H1 (cell line): Measurements from ENCODE around the gene DLK1. TPM values are rescaled to one million over a fixed set of nuclear protein-coding genes. Genes with fewer than 3 reads are reported as not detected.
A peak's percentile ranks its signal among the peaks of the same experiment; 100 is the strongest.

Source experiments
- CTCF ChIA-PET: fragments of 300-600 bp; sonication (Branson Sonifier 250); formaldehyde crosslinking; loops from one replicate; lab custom pipeline; 2021; ENCODE audit not compliant: partially characterized antibody; lab: Charles Lee
- POLR2A ChIA-PET: fragments of 300-600 bp; sonication (Branson Sonifier 250); formaldehyde crosslinking; loops from one replicate; lab custom pipeline; 2021; ENCODE audit warnings: inconsistent platforms; ENCODE audit not compliant: partially characterized antibody; lab: Charles Lee
- DNase-seq, 2 experiments: peaks; one replicate each; pipeline versions ENCODE4 v3.0.0 to v3.0.0-alpha.2; 2010 to 2022; ENCODE audit warnings: low spot score in 2 of 2, low read depth in 1 of 2, mixed read lengths in 1 of 2
- FAIRE-seq: peaks from 2 replicates; lab custom pipeline; 2011; peaks lifted over from hg19 to GRCh38; lab: Jason Lieb, UNC
- H2AFZ ChIP-seq: 2 replicates; pipeline ENCODE4 v1.8.1; 2012; ENCODE audit warnings: low read length, inconsistent platforms
- H2AK5ac ChIP-seq: 2 replicates; pipeline ENCODE4 v1.6.1; 2013; ENCODE audit warnings: low read depth, low read length
- H2BK120ac ChIP-seq: replicated peaks from 2 replicates; pipeline ENCODE3; 2013; ENCODE audit warnings: low read depth, low read length, inconsistent platforms
- H2BK12ac ChIP-seq: 2 replicates; pipeline ENCODE4 v1.6.1; 2013; ENCODE audit warnings: low read depth, low read length
- H2BK15ac ChIP-seq: 2 replicates; pipeline ENCODE4 v1.6.1; 2013; ENCODE audit warnings: low read length
- H2BK20ac ChIP-seq: 2 replicates; pipeline ENCODE4 v1.6.1; 2013; ENCODE audit warnings: low read length
- H2BK5ac ChIP-seq: 2 replicates; pipeline ENCODE4 v1.6.1; 2013; ENCODE audit warnings: low read depth, low read length
- H3K14ac ChIP-seq: 2 replicates; pipeline ENCODE4 v1.6.1; 2013; ENCODE audit warnings: inconsistent platforms; ENCODE audit not compliant: insufficient read length
- H3K18ac ChIP-seq: 2 replicates; pipeline ENCODE4 v1.6.1; 2013; ENCODE audit warnings: low read length; ENCODE audit errors: extremely low read depth
- H3K23ac ChIP-seq: 2 replicates; pipeline ENCODE4 v1.6.1; 2013; ENCODE audit warnings: inconsistent platforms; ENCODE audit not compliant: insufficient read length
- H3K23me2 ChIP-seq: 2 replicates; pipeline ENCODE4 v1.6.1; 2013; ENCODE audit warnings: low read depth, low read length
- H3K27ac ChIP-seq: 2 replicates; pipeline ENCODE4 v1.6.1; 2011; ENCODE audit warnings: low read depth, low read length, inconsistent platforms
- H3K27me3 ChIP-seq, 4 experiments: replicated peaks in 1 of 4; 1 replicate in 1 of 4; 2 replicates in 3 of 4; pipeline versions ENCODE4 v1.6.1 to v1.8.1; 2011 to 2013; ENCODE audit warnings: low read length in 3 of 4, mild to moderate bottlenecking in 3 of 4, inconsistent platforms in 2 of 4, mixed read lengths in 2 of 4, moderate library complexity in 1 of 4; ENCODE audit not compliant: control insufficient read depth in 3 of 4, insufficient read depth in 3 of 4; ENCODE audit errors: extremely low read depth in 1 of 4
- H3K36me3 ChIP-seq, 4 experiments: 2 replicates each; pipeline versions ENCODE4 v1.6.1 to v1.8.1; 2011 to 2013; ENCODE audit warnings: mild to moderate bottlenecking in 4 of 4, low read length in 3 of 4, moderate library complexity in 2 of 4, control low read depth in 1 of 4, inconsistent platforms in 1 of 4; ENCODE audit not compliant: insufficient read depth in 4 of 4, control insufficient read depth in 2 of 4
- H3K4ac ChIP-seq: replicated peaks from 2 replicates; pipeline ENCODE3; 2013; ENCODE audit warnings: low read length, low read depth, mixed read lengths, inconsistent platforms; ENCODE audit not compliant: insufficient read length
- H3K4me1 ChIP-seq, 4 experiments: replicated peaks in 1 of 4; 1 replicate in 1 of 4; 2 replicates in 3 of 4; pipeline versions ENCODE4 v1.6.1 to v1.8.1; 2011 to 2013; ENCODE audit warnings: low read length in 3 of 4, inconsistent platforms in 2 of 4, mixed read lengths in 1 of 4; ENCODE audit not compliant: insufficient read depth in 4 of 4, control insufficient read depth in 3 of 4
- H3K4me2 ChIP-seq, 2 experiments: 2 replicates each; pipeline versions ENCODE4 v1.6.1 to v1.8.1; 2011 to 2013; ENCODE audit warnings: low read depth in 2 of 2, low read length in 2 of 2, control low read depth in 1 of 2, inconsistent platforms in 1 of 2, mild to moderate bottlenecking in 1 of 2; ENCODE audit not compliant: insufficient read depth in 1 of 2
- H3K4me3 ChIP-seq, 4 experiments: fragments of 200-600, 300-600 bp in 1 of 4; sonication (generic), shearing (Covaris generic), sonication (Bioruptor Twin) in 1 of 4; 2 replicates each; pipeline versions ENCODE4 v1.5.1 to v1.8.1; 2011 to 2016; ENCODE audit warnings: low read length in 4 of 4, low read depth in 3 of 4, control low read depth in 2 of 4, inconsistent platforms in 2 of 4, mild to moderate bottlenecking in 2 of 4, mixed read lengths in 1 of 4, moderate library complexity in 1 of 4; ENCODE audit not compliant: insufficient read depth in 2 of 4; ENCODE audit errors: extremely low read depth in 1 of 4
- H3K56ac ChIP-seq: replicated peaks from 2 replicates; pipeline ENCODE3; 2013; ENCODE audit warnings: low read depth, mild to moderate bottlenecking, mixed read lengths, low read length, inconsistent platforms; ENCODE audit not compliant: insufficient read length
- H3K79me1 ChIP-seq: 2 replicates; pipeline ENCODE4 v1.6.1; 2013; ENCODE audit warnings: low read depth, low read length, control low read depth
- H3K79me2 ChIP-seq, 2 experiments: 2 replicates each; pipeline versions ENCODE4 v1.6.1 to v1.8.1; 2012 to 2013; ENCODE audit warnings: low read length in 2 of 2, mild to moderate bottlenecking in 2 of 2, inconsistent platforms in 1 of 2; ENCODE audit not compliant: insufficient read depth in 2 of 2, control insufficient read depth in 1 of 2
- H3K9ac ChIP-seq, 4 experiments: replicated peaks in 1 of 4; 1 replicate in 1 of 4; 2 replicates in 3 of 4; pipeline versions ENCODE4 v1.6.1 to v1.8.1; 2011 to 2013; ENCODE audit warnings: low read depth in 3 of 4, low read length in 3 of 4, control low read depth in 2 of 4, mild to moderate bottlenecking in 2 of 4, moderate library complexity in 2 of 4, inconsistent platforms in 1 of 4; ENCODE audit errors: extremely low read depth in 1 of 4
- H3K9me3 ChIP-seq, 2 experiments: 2 replicates each; pipeline versions ENCODE4 v1.6.1 to v1.8.1; 2012 to 2013; ENCODE audit warnings: mild to moderate bottlenecking in 2 of 2, moderate library complexity in 2 of 2, control low read depth in 1 of 2, inconsistent platforms in 1 of 2, low read depth in 1 of 2, low read length in 1 of 2, mixed read lengths in 1 of 2; ENCODE audit not compliant: insufficient read depth in 2 of 2
- H4K20me1 ChIP-seq, 2 experiments: replicated peaks in 1 of 2; 2 replicates each; pipeline versions ENCODE3 to v1.8.1; 2011 to 2013; ENCODE audit warnings: inconsistent platforms in 2 of 2, low read length in 2 of 2, mild to moderate bottlenecking in 1 of 2; ENCODE audit not compliant: insufficient read depth in 2 of 2, control insufficient read depth in 1 of 2
- H4K5ac ChIP-seq: 2 replicates; pipeline ENCODE4 v1.6.1; 2013; ENCODE audit warnings: low read length, low read depth, mixed read lengths, inconsistent platforms; ENCODE audit not compliant: insufficient read length
- H4K8ac ChIP-seq: 2 replicates; pipeline ENCODE4 v1.8.0; 2013; ENCODE audit warnings: mild to moderate bottlenecking, moderate library complexity, low read length, inconsistent platforms; ENCODE audit not compliant: insufficient read depth; ENCODE audit errors: extremely low read depth
- H4K91ac ChIP-seq: replicated peaks from 2 replicates; pipeline ENCODE3; 2013; ENCODE audit warnings: low read length, mixed read lengths, inconsistent platforms; ENCODE audit not compliant: insufficient read length
- CHD2 ChIP-seq: IDR thresholded peaks from 2 replicates; pipeline ENCODE4 v1.6.1; 2012; ENCODE audit warnings: low read length, improper control_type of control experiment
- EP300 ChIP-seq, 2 experiments: IDR thresholded peaks; 1 replicate in 1 of 2; 2 replicates in 1 of 2; pipeline ENCODE4 v1.6.1; 2011 to 2012; ENCODE audit warnings: low read depth in 2 of 2, low read length in 2 of 2, mild to moderate bottlenecking in 2 of 2, borderline replicate concordance in 1 of 2, inconsistent platforms in 1 of 2, moderate library complexity in 1 of 2
- FOSL1 ChIP-seq: IDR thresholded peaks from 2 replicates; pipeline ENCODE4 v1.6.1; 2011; ENCODE audit warnings: mild to moderate bottlenecking, low read depth, low read length, moderate library complexity; ENCODE audit not compliant: insufficient read depth
- GABPA ChIP-seq: IDR thresholded peaks from 2 replicates; pipeline ENCODE4 v1.6.1; 2011; ENCODE audit warnings: mild to moderate bottlenecking, low read length, moderate library complexity, borderline replicate concordance; ENCODE audit not compliant: insufficient read depth
- JUN ChIP-seq: IDR thresholded peaks from 2 replicates; pipeline ENCODE4 v1.6.1; 2011; ENCODE audit warnings: low read depth, mild to moderate bottlenecking, improper control_type of control experiment, low read length
- KDM4A ChIP-seq: IDR thresholded peaks from one replicate; pipeline ENCODE4 v1.7.1; 2012; ENCODE audit warnings: low read depth, mild to moderate bottlenecking, moderate library complexity, low read length, inconsistent platforms; ENCODE audit not compliant: severe bottlenecking
- NRF1 ChIP-seq: IDR thresholded peaks from 2 replicates; pipeline ENCODE4 v1.6.1; 2011; ENCODE audit warnings: mild to moderate bottlenecking, low read depth, low read length, improper control_type of control experiment
- SP2 ChIP-seq: IDR thresholded peaks from 2 replicates; pipeline ENCODE4 v1.6.1; 2012; ENCODE audit warnings: mild to moderate bottlenecking, low read length, inconsistent platforms
- WGBS, 2 experiments: shearing (Covaris generic) in 1 of 2; methylation state at CpG; one replicate each; pipeline versions ENCODE4 v1.1.6 to v1.1.7; 2013 to 2015; ENCODE audit warnings: low lambda C conversion rate in 2 of 2, mixed read lengths in 2 of 2, inconsistent platforms in 1 of 2, low coverage in 1 of 2, missing lambda C conversion rate in 1 of 2; ENCODE audit not compliant: insufficient replicate concordance in 2 of 2, insufficient coverage in 1 of 2, insufficient read length in 1 of 2; ENCODE audit errors: extremely low coverage in 1 of 2, missing lambda C conversion rate in 1 of 2; 5-methylcytosine and 5-hydroxymethylcytosine counted together
- polyA plus RNA-seq, 7 experiments: library from polyadenylated mRNA; depleted of rRNA in 3 of 7; stranded (reverse) in 5 of 7; unstranded in 2 of 7; fragments of >200 nt in 5 of 7; fragments of 200-250 nt in 2 of 7; gene quantifications; 1 replicate in 5 of 7; 2 replicates in 1 of 7; 4 replicates in 1 of 7; pipeline versions ENCODE4 v1.2.1 to v1.2.3, GENCODE V29; 2011 to 2013; ENCODE audit warnings: missing spikeins in 2 of 7, mixed read lengths in 2 of 7
- total RNA-seq: library from RNA; stranded (reverse); fragmentation: NEBNext Ultra II Directional; extraction: Animal tissue kit (Norgen Biotek cat#: 25700); gene quantifications from 2 replicates; pipeline ENCODE4 v1.2.1, GENCODE V29; 2021
- TF ChIP-seq, protein P1 (sequence below), 3 experiments: IDR thresholded peaks; 1 replicate in 2 of 3; 2 replicates in 1 of 3; pipeline versions ENCODE4 v1.5.1 to v1.6.1; 2011; ENCODE audit warnings: low read length in 3 of 3, mild to moderate bottlenecking in 3 of 3, inconsistent platforms in 2 of 3, low read depth in 1 of 3, moderate library complexity in 1 of 3; ENCODE audit not compliant: insufficient read depth in 1 of 3; ENCODE audit errors: control extremely low read depth in 1 of 3

The DLK1 gene
- total and polyA plus RNA-seq, 2 of the 8 experiments (the other 6 are each of a cell fraction or from before 2014, with no cell fraction given) = 1.3 to 2.4 TPM

DNA sequence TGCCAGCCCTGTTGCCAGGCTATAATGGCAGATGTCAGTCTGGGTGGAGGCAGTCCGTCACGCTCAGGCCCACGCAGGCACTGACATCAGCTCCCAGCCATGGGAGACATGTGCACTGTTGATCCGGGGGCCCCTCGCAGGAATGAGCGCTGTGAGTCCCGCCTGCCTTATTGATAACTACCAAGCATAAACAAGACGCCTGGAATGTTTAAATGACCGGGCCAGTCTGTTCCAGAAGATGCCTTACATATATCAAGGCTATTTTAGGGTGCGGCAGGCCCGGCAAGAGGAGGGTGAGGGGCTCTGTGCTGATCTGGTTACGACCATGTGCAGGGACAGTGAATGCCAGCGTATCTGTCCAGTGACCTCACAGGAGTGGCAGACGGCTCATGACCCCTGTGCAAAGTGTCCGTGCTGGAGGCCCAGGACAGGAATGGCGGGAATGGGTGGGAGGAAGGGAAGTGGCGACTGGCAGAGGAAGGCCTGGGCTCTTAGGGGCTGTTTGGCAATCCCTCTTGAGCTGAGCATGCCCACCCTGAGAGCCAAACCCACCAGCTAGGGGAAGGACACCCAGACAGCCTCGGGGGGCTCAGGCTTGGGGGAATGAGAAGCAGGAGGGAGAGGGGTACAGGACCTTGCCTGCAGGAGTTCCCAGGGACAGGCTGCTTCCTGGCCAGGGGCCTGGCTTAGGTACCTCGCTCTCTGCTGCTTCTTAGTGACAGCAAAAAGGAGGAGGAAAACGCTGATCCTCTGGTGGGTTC, 49.3 kb downstream of the DLK1 start:
- no peaks in the 10 kb centered on the region for H3K23me2 ChIP-seq
- H3K27me3 ChIP-seq = no peaks in the 10 kb centered on the region; a peak in 1 of 7 replicates
- H3K79me2 ChIP-seq = no peaks in the 10 kb centered on the region
- H3K4me1 ChIP-seq = no peaks in the 10 kb centered on the region
- no peaks in the 10 kb centered on the region for H3K36me3 ChIP-seq
- H3K9ac ChIP-seq = no peak overlapping the region
- no peak overlapping the region for H3K14ac ChIP-seq
- H3K23ac ChIP-seq = no peak overlapping the region
- H4K20me1 ChIP-seq = no peaks in the 10 kb centered on the region
- FAIRE-seq (no peak), DNase-seq (no peak)
- no peak overlapping the region for H2BK20ac ChIP-seq
- no peak overlapping the region for H3K56ac ChIP-seq
- H3K4ac ChIP-seq = no peak overlapping the region
- TF ChIP-seq GABPA (no peak), KDM4A (no peak), NRF1 (no peak), SP2 (no peak), EP300 (IDR thresholded peaks at IDR 0.05; ENCODE audit: borderline replicate concordance in 1 of 2, low read depth in 2 of 2, low read length in 2 of 2) (no peak), CHD2 (no peak), FOSL1 (no peak), JUN (no peak)
- TF ChIP-seq, protein P1, sequence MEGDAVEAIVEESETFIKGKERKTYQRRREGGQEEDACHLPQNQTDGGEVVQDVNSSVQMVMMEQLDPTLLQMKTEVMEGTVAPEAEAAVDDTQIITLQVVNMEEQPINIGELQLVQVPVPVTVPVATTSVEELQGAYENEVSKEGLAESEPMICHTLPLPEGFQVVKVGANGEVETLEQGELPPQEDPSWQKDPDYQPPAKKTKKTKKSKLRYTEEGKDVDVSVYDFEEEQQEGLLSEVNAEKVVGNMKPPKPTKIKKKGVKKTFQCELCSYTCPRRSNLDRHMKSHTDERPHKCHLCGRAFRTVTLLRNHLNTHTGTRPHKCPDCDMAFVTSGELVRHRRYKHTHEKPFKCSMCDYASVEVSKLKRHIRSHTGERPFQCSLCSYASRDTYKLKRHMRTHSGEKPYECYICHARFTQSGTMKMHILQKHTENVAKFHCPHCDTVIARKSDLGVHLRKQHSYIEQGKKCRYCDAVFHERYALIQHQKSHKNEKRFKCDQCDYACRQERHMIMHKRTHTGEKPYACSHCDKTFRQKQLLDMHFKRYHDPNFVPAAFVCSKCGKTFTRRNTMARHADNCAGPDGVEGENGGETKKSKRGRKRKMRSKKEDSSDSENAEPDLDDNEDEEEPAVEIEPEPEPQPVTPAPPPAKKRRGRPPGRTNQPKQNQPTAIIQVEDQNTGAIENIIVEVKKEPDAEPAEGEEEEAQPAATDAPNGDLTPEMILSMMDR (IDR thresholded peaks at IDR 0.05; ENCODE audit: control extremely low read depth in 1 of 3, insufficient read depth in 1 of 3, low read depth in 1 of 3, low read length in 3 of 3) = no peak
- H2BK120ac ChIP-seq = no peak overlapping the region
- WGBS, 2 experiments = 90% methylated on average over 19 of the region's 20 CpGs; no CpG with 5 or more reads in 1 of the 2 experiments
- H4K8ac ChIP-seq = no peak overlapping the region
- H4K5ac ChIP-seq = no peak overlapping the region
- H3K9me3 ChIP-seq = peaks cover 2 to 6% of the 10 kb centered on the region in 2 experiments; a peak in 2 of 4 replicates
- H3K18ac ChIP-seq = no peak overlapping the region
- H2BK15ac ChIP-seq = peak overlapping the region; percentile 18; the same call in 1 of the 2 replicates
- no peak overlapping the region for H3K4me2 ChIP-seq
- no peak overlapping the region for H4K91ac ChIP-seq
- H3K27ac ChIP-seq = no peak overlapping the region
- H2BK5ac ChIP-seq = no peak overlapping the region; the same call in 1 of the 2 replicates
- no peak overlapping the region for H2AK5ac ChIP-seq
- H2AFZ ChIP-seq = no peak overlapping the region
- no peak overlapping the region for H2BK12ac ChIP-seq
- CTCF ChIA-PET = interaction anchor here (0.6 kb wide), 1 partner anchor 697 kb away, joined by 4 read pairs; no protein-coding TSS in a partner anchor
- no peaks in the 10 kb centered on the region for H3K79me1 ChIP-seq
- no peak overlapping the region for H3K4me3 ChIP-seq
- POLR2A ChIA-PET = interaction anchor here (0.6 kb wide), 1 partner anchor 12 kb away, joined by 3 read pairs; no protein-coding TSS in a partner anchor
